Measurements from ENCODE around the gene REEP5.

The REEP5 gene

GRCh38 chr5:112921026-112921832, 798 bp downstream of the REEP5 start:
- TF ChIP-seq CTCF (IDR thresholded peaks at IDR 0.05; ENCODE audit: low read depth, low read length), result no peak
- peak; percentile 68 to 75 for DNase-seq (ENCODE audit: low read depth in 2 of 2)
- peak overlapping the region; percentile 97 to 99 for H3K4me3 ChIP-seq (replicated peaks in 1 of 2; ENCODE audit: low read depth in 2 of 2, low read length in 2 of 2)

GRCh38 chr5:112919972-112920371, 2.1 kb downstream of the REEP5 start:
- DNase-seq (ENCODE audit: low read depth in 2 of 2), result no peak
- no peak for TF ChIP-seq CTCF (IDR thresholded peaks at IDR 0.05; ENCODE audit: low read depth, low read length)
- no peak overlapping the region for H3K4me3 ChIP-seq (replicated peaks in 1 of 2; ENCODE audit: low read depth in 2 of 2, low read length in 2 of 2)

GRCh38 chr5:112918679-112919078, 3.3 kb downstream of the REEP5 start:
- DNase-seq (ENCODE audit: low read depth in 2 of 2), result no peak

GRCh38 chr5:112918136-112918535, 3.9 kb downstream of the REEP5 start:
- no peak overlapping the region for H3K4me3 ChIP-seq (replicated peaks in 1 of 2; ENCODE audit: low read depth in 2 of 2, low read length in 2 of 2)
- no peak for DNase-seq (ENCODE audit: low read depth in 2 of 2)
- no peak for TF ChIP-seq CTCF (IDR thresholded peaks at IDR 0.05; ENCODE audit: low read depth, low read length)

More at GRCh38 chr5:112918679-112919078, 3.3 kb downstream of the REEP5 start:
- TF ChIP-seq CTCF (IDR thresholded peaks at IDR 0.05; ENCODE audit: low read depth, low read length), result no peak
- no peak overlapping the region for H3K4me3 ChIP-seq (replicated peaks in 1 of 2; ENCODE audit: low read depth in 2 of 2, low read length in 2 of 2)

- H3K4me3 ChIP-seq (replicated peaks in 1 of 2; ENCODE audit: low read depth in 2 of 2, low read length in 2 of 2), result no peak overlapping the region
- peak; percentile 28 for TF ChIP-seq CTCF (IDR thresholded peaks at IDR 0.05; ENCODE audit: low read depth, low read length)
- no peak for DNase-seq (ENCODE audit: low read depth in 2 of 2)
Measured at GRCh38 chr5:112917453-112917995, 4.5 kb downstream of the REEP5 start.

- H3K4me3 ChIP-seq (replicated peaks in 1 of 2; ENCODE audit: low read depth in 2 of 2, low read length in 2 of 2), result no peak overlapping the region
- no peak for DNase-seq (ENCODE audit: low read depth in 2 of 2)
- no peak for TF ChIP-seq CTCF (IDR thresholded peaks at IDR 0.05; ENCODE audit: low read depth, low read length)
Measured at GRCh38 chr5:112915831-112916230, 6.2 kb downstream of the REEP5 start.

Measured in cardiac fibroblast (primary cell).